ENCODE measurements around the gene SIRT3. TPM values are rescaled to one million over a fixed set of nuclear protein-coding genes. Genes with fewer than 3 reads are reported as not detected.

Gene SIRT3
- total RNA-seq, 1 experiment from 2014 or later = 19.2 TPM

DNA sequence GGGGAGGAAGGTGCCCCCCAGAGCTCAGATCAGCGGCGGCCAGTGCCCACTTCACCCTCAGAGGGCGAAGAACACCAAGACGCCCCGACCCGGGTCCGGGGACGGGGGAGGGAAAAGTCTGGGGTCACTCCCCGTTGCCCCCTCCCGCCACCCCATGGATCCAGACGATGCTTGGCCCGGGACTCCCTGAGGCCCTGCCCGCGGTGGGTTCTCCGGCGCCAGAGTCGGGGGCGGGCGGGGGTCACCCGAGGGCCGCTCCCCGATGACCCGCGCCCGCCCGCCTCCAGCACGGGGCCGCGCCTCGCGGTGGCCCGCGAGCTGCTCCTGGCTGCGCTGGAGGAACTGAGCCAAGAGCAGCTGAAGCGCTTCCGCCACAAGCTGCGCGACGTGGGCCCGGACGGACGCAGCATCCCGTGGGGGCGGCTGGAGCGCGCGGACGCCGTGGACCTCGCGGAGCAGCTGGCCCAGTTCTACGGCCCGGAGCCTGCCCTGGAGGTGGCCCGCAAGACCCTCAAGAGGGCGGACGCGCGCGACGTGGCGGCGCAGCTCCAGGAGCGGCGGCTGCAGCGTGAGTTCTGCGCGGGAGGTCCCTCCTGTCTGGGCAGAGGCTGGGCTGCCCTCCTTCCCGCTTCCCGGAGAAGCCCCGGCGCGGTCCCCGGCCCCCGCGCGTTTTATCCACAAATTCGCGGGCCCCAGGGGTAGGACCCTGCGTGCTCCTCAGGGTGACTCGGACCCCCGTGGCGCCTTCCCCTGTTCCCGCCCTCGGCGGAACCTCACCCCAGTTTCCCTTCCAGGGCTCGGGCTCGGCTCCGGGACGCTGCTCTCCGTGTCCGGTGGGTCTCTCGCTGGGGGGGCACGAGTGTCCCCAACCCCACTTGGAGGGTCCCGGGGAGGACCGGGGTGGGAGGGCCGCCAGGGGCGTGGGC, 43.2 kb upstream of the SIRT3 start:
- TF ChIP-seq, protein P1, sequence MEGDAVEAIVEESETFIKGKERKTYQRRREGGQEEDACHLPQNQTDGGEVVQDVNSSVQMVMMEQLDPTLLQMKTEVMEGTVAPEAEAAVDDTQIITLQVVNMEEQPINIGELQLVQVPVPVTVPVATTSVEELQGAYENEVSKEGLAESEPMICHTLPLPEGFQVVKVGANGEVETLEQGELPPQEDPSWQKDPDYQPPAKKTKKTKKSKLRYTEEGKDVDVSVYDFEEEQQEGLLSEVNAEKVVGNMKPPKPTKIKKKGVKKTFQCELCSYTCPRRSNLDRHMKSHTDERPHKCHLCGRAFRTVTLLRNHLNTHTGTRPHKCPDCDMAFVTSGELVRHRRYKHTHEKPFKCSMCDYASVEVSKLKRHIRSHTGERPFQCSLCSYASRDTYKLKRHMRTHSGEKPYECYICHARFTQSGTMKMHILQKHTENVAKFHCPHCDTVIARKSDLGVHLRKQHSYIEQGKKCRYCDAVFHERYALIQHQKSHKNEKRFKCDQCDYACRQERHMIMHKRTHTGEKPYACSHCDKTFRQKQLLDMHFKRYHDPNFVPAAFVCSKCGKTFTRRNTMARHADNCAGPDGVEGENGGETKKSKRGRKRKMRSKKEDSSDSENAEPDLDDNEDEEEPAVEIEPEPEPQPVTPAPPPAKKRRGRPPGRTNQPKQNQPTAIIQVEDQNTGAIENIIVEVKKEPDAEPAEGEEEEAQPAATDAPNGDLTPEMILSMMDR (IDR thresholded peaks at IDR 0.05; ENCODE audit: unreplicated experiment) = no peak
- no peaks in the 10 kb centered on the region for H3K36me3 Mint-ChIP-seq (ENCODE audit: insufficient read depth, unreplicated experiment)
- BruUV-seq (replicated peaks) = no TSS peak
- no peak overlapping the region for H3K4me3 Mint-ChIP-seq (ENCODE audit: low read depth, unreplicated experiment)
- H3K4me1 Mint-ChIP-seq (ENCODE audit: low read depth, unreplicated experiment) = no peaks in the 10 kb centered on the region
- intact Hi-C loops (cut with micrococcal nuclease; ENCODE audit: unreplicated experiment) = no loop called here
- peaks cover 88% of the 10 kb centered on the region for H3K27me3 Mint-ChIP-seq (ENCODE audit: unreplicated experiment)
- DNase-seq = no peak
- CTCF ChIA-PET = no interaction called here
- H3K9me3 Mint-ChIP-seq (ENCODE audit: low read depth, unreplicated experiment) = peaks cover 5% of the 10 kb centered on the region
- no peak overlapping the region for H3K27ac Mint-ChIP-seq (ENCODE audit: unreplicated experiment)

DNA sequence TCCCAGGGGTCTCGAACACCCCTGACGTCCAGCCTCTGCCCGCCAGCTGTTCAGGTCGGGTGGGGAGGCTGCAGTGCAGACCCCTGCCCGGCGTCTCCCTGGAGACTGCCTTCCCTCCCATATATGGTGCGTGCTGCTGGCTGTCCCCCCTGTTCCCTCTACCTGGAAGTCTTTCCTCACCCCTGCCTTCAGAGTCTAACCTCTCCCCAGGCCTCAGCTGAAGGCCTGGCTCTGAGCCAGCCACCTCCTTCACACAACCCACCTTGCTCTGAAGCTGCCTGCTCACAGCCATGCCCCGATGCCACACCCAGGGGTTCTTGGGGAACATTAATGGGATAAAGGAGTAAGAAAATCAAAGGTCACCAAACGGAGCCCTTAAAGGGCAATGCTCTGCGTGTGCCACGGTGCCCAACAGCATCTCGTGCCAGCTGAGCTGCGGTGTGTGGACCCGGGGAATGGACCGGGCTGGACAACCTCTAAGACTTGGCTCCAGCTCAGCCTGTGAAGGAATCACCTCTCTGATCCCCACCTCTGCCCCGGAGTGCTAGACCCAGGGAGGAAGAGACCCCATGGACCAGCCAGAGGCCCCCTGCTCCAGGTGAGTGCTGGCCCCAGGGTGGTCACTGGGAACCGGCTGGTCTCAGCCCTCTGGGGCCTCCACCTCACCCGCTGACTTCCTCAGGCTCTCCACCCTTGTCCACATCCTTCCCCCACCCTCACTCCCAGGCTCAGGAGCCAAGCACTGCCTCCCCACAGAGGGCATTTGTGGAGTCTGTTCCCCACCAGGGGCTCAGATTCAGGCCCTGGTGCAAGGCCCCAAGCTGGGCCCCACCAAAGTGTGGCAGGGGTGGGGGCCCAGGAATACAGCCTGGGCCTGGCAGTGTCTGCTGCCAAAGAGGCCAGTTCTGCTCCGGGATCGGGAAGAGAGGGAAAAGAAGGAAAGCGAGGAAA, 42.1 kb upstream of the SIRT3 start, which contains the start of gene NLRP6:
NLRP6 (plus strand) TSS at position 407 of the 951 bp plus-strand sequence; CDS start at position 570, 163 bp downstream.
- TF ChIP-seq, protein P1 (IDR thresholded peaks at IDR 0.05; ENCODE audit: unreplicated experiment) = no peak
- H3K27ac Mint-ChIP-seq (ENCODE audit: unreplicated experiment) = no peak within 1 kb of the TSS
- no peaks in the 10 kb centered on the region for H3K36me3 Mint-ChIP-seq (ENCODE audit: insufficient read depth, unreplicated experiment)
- no peaks in the 10 kb centered on the region for H3K4me1 Mint-ChIP-seq (ENCODE audit: low read depth, unreplicated experiment)
- CTCF ChIA-PET = no interaction called here
- H3K27me3 Mint-ChIP-seq (ENCODE audit: unreplicated experiment) = peaks cover 79% of the 10 kb centered on the region
- H3K9me3 Mint-ChIP-seq (ENCODE audit: low read depth, unreplicated experiment) = peaks cover 5% of the 10 kb centered on the region
- no peak within 1 kb of the TSS for H3K4me3 Mint-ChIP-seq (ENCODE audit: low read depth, unreplicated experiment)
- DNase-seq = no peak
- BruUV-seq (replicated peaks) = no TSS peak
- intact Hi-C loops (cut with micrococcal nuclease; ENCODE audit: unreplicated experiment) = no loop called here

DNA sequence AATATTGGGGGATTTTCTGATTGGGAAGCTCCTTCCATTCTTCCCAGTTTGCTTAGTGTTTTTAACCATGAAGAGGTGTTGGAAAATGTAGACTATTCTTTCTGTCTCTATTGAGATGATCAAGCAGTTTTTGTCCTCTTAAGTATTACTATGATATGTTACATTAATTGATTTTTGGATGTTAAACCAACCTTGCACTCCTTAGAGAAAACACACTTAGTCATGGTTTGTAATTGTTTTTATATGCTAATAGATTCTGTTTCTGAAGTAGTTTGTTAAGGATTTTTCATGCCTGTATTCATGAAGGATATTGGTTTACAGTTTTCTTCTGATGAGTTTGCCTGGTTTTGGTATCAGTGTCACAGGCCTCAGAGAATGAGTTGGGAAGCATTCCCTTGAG, 40.1 kb upstream of the SIRT3 start:
- Mint-ChIP-seq H3K4me3 (ENCODE audit: low read depth, unreplicated experiment) (no peak overlapping the region), H3K4me1 (ENCODE audit: low read depth, unreplicated experiment) (no peaks in the 10 kb centered on the region), H3K27me3 (ENCODE audit: unreplicated experiment) (peaks cover 79% of the 10 kb centered on the region), H3K36me3 (ENCODE audit: insufficient read depth, unreplicated experiment) (no peaks in the 10 kb centered on the region), H3K9me3 (ENCODE audit: low read depth, unreplicated experiment) (peaks cover 5% of the 10 kb centered on the region), H3K27ac (ENCODE audit: unreplicated experiment) (no peak overlapping the region)
- no peak for DNase-seq
- intact Hi-C loops (cut with micrococcal nuclease; ENCODE audit: unreplicated experiment) = no loop called here
- CTCF ChIA-PET = no interaction called here
- no TSS peak for BruUV-seq (replicated peaks)
- TF ChIP-seq, protein P1 (IDR thresholded peaks at IDR 0.05; ENCODE audit: unreplicated experiment) = no peak

GRCh38 chr11:272931-273198, 36.7 kb upstream of the SIRT3 start:
- Mint-ChIP-seq H3K9me3 (ENCODE audit: low read depth, unreplicated experiment) (peaks cover 5% of the 10 kb centered on the region), H3K36me3 (ENCODE audit: insufficient read depth, unreplicated experiment) (no peaks in the 10 kb centered on the region), H3K4me3 (ENCODE audit: low read depth, unreplicated experiment) (no peak overlapping the region), H3K4me1 (ENCODE audit: low read depth, unreplicated experiment) (peaks cover 16% of the 10 kb centered on the region), H3K27me3 (ENCODE audit: unreplicated experiment) (peaks cover 74% of the 10 kb centered on the region), H3K27ac (ENCODE audit: unreplicated experiment) (no peak overlapping the region)
- no peak for DNase-seq
- CTCF ChIA-PET = no interaction called here
- BruUV-seq (replicated peaks) = no TSS peak
- intact Hi-C loops (cut with micrococcal nuclease; ENCODE audit: unreplicated experiment) = no loop called here
- TF ChIP-seq, protein P1 (IDR thresholded peaks at IDR 0.05; ENCODE audit: unreplicated experiment) = no peak
